Measurements from ENCODE around the gene ZNF785.

DNA sequence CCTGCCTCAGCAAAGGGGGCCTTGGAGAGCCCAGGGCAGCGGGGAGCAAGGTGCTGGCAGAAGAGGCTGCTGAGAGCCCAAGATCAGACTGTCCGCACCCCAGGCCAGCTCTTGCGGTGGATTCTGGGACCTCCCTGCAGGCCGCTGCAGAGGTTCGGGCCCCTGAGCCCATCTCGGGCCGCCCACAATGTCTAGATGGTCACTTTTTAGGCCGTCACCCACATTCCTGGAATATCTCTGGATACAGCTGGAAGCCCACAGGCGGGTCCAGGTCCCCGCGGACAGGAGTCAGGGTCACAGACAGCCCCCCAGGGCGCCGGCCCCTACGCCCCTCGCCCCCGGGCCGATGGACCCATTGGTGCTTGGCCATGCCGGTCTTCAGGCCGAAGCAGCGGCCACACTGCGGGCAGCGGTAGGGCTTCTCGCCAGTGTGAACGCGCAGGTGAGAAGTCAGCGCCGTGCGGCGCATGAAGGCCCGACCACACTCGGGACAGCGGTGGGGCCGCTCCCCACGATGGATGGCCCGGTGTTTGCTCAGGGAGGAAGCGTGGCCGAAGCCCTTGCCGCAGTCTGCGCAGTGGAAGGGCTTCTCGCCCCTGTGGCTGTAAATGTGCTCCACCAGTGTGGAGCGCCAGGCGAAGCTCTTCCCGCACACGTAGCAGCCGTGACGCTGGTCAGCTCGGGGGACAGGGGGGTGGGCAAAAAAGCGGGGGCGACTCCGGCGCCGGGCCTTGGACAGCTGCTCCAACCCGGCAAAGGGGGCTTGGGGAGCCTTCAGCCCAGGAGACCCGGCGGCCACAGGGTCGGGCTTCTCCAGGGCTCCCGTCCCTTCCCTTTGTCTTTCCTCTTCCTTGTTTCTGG is 53.0 kb downstream of the ZNF785 start:
- TF ChIP-seq POLR2AphosphoS5 (IDR thresholded peaks at IDR 0.05; ENCODE audit: low read depth) (no peak), EZH2 (IDR thresholded peaks at IDR 0.05; ENCODE audit: low read depth, unreplicated experiment) (no peak), EZH2phosphoT487 (IDR thresholded peaks at IDR 0.05; ENCODE audit: unreplicated experiment) (no peak), JUNB (IDR thresholded peaks at IDR 0.05; ENCODE audit: unreplicated experiment) (no peak), STAT1 (IDR thresholded peaks at IDR 0.05; ENCODE audit: unreplicated experiment) (no peak), CREB1 (CRISPR knock-in tag; IDR thresholded peaks at IDR 0.05; ENCODE audit: low read depth) (no peak), ZNF114 (CRISPR knock-in tag; IDR thresholded peaks at IDR 0.05) (no peak), NANOG (IDR thresholded peaks at IDR 0.05; ENCODE audit: borderline replicate concordance) (no peak), ZNF331 (CRISPR knock-in tag; IDR thresholded peaks at IDR 0.05; ENCODE audit: low read depth) (no peak)
- TF ChIP-seq, protein P1, sequence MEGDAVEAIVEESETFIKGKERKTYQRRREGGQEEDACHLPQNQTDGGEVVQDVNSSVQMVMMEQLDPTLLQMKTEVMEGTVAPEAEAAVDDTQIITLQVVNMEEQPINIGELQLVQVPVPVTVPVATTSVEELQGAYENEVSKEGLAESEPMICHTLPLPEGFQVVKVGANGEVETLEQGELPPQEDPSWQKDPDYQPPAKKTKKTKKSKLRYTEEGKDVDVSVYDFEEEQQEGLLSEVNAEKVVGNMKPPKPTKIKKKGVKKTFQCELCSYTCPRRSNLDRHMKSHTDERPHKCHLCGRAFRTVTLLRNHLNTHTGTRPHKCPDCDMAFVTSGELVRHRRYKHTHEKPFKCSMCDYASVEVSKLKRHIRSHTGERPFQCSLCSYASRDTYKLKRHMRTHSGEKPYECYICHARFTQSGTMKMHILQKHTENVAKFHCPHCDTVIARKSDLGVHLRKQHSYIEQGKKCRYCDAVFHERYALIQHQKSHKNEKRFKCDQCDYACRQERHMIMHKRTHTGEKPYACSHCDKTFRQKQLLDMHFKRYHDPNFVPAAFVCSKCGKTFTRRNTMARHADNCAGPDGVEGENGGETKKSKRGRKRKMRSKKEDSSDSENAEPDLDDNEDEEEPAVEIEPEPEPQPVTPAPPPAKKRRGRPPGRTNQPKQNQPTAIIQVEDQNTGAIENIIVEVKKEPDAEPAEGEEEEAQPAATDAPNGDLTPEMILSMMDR (conservative IDR thresholded peaks at IDR 0.05; ENCODE audit: low read depth in 2 of 2): no peak
- TF ChIP-seq, protein P2, sequence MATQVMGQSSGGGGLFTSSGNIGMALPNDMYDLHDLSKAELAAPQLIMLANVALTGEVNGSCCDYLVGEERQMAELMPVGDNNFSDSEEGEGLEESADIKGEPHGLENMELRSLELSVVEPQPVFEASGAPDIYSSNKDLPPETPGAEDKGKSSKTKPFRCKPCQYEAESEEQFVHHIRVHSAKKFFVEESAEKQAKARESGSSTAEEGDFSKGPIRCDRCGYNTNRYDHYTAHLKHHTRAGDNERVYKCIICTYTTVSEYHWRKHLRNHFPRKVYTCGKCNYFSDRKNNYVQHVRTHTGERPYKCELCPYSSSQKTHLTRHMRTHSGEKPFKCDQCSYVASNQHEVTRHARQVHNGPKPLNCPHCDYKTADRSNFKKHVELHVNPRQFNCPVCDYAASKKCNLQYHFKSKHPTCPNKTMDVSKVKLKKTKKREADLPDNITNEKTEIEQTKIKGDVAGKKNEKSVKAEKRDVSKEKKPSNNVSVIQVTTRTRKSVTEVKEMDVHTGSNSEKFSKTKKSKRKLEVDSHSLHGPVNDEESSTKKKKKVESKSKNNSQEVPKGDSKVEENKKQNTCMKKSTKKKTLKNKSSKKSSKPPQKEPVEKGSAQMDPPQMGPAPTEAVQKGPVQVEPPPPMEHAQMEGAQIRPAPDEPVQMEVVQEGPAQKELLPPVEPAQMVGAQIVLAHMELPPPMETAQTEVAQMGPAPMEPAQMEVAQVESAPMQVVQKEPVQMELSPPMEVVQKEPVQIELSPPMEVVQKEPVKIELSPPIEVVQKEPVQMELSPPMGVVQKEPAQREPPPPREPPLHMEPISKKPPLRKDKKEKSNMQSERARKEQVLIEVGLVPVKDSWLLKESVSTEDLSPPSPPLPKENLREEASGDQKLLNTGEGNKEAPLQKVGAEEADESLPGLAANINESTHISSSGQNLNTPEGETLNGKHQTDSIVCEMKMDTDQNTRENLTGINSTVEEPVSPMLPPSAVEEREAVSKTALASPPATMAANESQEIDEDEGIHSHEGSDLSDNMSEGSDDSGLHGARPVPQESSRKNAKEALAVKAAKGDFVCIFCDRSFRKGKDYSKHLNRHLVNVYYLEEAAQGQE (IDR thresholded peaks at IDR 0.05; ENCODE audit: unreplicated experiment): no peak
- TF ChIP-seq, protein P3, sequence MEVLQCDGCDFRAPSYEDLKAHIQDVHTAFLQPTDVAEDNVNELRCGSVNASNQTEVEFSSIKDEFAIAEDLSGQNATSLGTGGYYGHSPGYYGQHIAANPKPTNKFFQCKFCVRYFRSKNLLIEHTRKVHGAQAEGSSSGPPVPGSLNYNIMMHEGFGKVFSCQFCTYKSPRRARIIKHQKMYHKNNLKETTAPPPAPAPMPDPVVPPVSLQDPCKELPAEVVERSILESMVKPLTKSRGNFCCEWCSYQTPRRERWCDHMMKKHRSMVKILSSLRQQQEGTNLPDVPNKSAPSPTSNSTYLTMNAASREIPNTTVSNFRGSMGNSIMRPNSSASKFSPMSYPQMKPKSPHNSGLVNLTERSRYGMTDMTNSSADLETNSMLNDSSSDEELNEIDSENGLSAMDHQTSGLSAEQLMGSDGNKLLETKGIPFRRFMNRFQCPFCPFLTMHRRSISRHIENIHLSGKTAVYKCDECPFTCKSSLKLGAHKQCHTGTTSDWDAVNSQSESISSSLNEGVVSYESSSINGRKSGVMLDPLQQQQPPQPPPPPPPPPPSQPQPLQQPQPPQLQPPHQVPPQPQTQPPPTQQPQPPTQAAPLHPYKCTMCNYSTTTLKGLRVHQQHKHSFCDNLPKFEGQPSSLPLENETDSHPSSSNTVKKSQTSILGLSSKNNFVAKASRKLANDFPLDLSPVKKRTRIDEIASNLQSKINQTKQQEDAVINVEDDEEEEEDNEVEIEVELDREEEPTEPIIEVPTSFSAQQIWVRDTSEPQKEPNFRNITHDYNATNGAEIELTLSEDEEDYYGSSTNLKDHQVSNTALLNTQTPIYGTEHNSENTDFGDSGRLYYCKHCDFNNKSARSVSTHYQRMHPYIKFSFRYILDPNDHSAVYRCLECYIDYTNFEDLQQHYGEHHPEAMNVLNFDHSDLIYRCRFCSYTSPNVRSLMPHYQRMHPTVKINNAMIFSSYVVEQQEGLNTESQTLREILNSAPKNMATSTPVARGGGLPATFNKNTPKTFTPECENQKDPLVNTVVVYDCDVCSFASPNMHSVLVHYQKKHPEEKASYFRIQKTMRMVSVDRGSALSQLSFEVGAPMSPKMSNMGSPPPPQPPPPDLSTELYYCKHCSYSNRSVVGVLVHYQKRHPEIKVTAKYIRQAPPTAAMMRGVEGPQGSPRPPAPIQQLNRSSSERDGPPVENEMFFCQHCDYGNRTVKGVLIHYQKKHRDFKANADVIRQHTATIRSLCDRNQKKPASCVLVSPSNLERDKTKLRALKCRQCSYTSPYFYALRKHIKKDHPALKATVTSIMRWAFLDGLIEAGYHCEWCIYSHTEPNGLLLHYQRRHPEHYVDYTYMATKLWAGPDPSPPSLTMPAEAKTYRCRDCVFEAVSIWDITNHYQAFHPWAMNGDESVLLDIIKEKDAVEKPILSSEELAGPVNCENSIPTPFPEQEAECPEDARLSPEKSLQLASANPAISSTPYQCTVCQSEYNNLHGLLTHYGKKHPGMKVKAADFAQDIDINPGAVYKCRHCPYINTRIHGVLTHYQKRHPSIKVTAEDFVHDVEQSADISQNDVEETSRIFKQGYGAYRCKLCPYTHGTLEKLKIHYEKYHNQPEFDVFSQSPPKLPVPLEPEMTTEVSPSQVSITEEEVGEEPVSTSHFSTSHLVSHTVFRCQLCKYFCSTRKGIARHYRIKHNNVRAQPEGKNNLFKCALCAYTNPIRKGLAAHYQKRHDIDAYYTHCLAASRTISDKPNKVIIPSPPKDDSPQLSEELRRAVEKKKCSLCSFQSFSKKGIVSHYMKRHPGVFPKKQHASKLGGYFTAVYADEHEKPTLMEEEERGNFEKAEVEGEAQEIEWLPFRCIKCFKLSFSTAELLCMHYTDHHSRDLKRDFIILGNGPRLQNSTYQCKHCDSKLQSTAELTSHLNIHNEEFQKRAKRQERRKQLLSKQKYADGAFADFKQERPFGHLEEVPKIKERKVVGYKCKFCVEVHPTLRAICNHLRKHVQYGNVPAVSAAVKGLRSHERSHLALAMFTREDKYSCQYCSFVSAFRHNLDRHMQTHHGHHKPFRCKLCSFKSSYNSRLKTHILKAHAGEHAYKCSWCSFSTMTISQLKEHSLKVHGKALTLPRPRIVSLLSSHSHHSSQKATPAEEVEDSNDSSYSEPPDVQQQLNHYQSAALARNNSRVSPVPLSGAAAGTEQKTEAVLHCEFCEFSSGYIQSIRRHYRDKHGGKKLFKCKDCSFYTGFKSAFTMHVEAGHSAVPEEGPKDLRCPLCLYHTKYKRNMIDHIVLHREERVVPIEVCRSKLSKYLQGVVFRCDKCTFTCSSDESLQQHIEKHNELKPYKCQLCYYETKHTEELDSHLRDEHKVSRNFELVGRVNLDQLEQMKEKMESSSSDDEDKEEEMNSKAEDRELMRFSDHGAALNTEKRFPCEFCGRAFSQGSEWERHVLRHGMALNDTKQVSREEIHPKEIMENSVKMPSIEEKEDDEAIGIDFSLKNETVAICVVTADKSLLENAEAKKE (CRISPR knock-in tag; IDR thresholded peaks at IDR 0.05): no peak
- TF ChIP-seq, protein P4, sequence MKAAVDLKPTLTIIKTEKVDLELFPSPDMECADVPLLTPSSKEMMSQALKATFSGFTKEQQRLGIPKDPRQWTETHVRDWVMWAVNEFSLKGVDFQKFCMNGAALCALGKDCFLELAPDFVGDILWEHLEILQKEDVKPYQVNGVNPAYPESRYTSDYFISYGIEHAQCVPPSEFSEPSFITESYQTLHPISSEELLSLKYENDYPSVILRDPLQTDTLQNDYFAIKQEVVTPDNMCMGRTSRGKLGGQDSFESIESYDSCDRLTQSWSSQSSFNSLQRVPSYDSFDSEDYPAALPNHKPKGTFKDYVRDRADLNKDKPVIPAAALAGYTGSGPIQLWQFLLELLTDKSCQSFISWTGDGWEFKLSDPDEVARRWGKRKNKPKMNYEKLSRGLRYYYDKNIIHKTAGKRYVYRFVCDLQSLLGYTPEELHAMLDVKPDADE (IDR thresholded peaks at IDR 0.05): no peak
